Fibroblast of skin of scalp (primary cell): ENCODE results near the gene PIP5KL1.
"Not testable (repeated sequence)": the region's sequence is repeated elsewhere in the genome, so short reads cannot be mapped to it uniquely, and the experiment has no call there.

ENCODE experiments used
- DNase-seq: peaks from one replicate; pipeline ENCODE4 v3.0.0-alpha.2; 2013

The PIP5KL1 gene

GRCh38 chr9:127892831-127893230 lies 37.7 kb downstream of the PIP5KL1 start:
- no peak for DNase-seq

GRCh38 chr9:127890053-127890452 lies 40.5 kb downstream of the PIP5KL1 start:
- DNase-seq, result no peak

- DNase-seq, result no peak
Measured at GRCh38 chr9:127887792-127888191, 42.8 kb downstream of the PIP5KL1 start.

- DNase-seq, result no peak
Measured at GRCh38 chr9:127886401-127886972, 44.1 kb downstream of the PIP5KL1 start.

- no peak for DNase-seq
Measured at GRCh38 chr9:127885508-127886281, 44.9 kb downstream of the PIP5KL1 start.

- no peak for DNase-seq
Measured at GRCh38 chr9:127884976-127885490, 45.5 kb downstream of the PIP5KL1 start.

- DNase-seq, result peak; percentile 50
Measured at GRCh38 chr9:127884427-127884911, 46.1 kb downstream of the PIP5KL1 start.

- no peak for DNase-seq
Measured at GRCh38 chr9:127883959-127884358, 46.6 kb downstream of the PIP5KL1 start.

GRCh38 chr9:127881715-127882114 lies 48.9 kb downstream of the PIP5KL1 start:
- not testable (repeated sequence) for DNase-seq

GRCh38 chr9:127880143-127880542 lies 50.4 kb downstream of the PIP5KL1 start:
- DNase-seq, result no peak

GRCh38 chr9:127878652-127879390 lies 51.8 kb downstream of the PIP5KL1 start:
- DNase-seq, result no peak

GRCh38 chr9:127878001-127878651 lies 52.5 kb downstream of the PIP5KL1 start:
- DNase-seq, result no peak

- DNase-seq, result peak; percentile 65
Measured at GRCh38 chr9:127877566-127877998, 53.0 kb downstream of the PIP5KL1 start, which contains the start of gene AK1. AK1 (minus strand) TSS chr9:127877675; CDS start chr9:127874617, 3,058 bp downstream.

- no peak for DNase-seq
Measured at GRCh38 chr9:127876764-127877562, 53.6 kb downstream of the PIP5KL1 start.

- no peak for DNase-seq
Measured at GRCh38 chr9:127876026-127876763, 54.4 kb downstream of the PIP5KL1 start.

- peak; percentile 65 for DNase-seq
Measured at GRCh38 chr9:127875306-127875966, 55.1 kb downstream of the PIP5KL1 start.

- DNase-seq, result no peak
Measured at GRCh38 chr9:127874301-127875221, 56.0 kb downstream of the PIP5KL1 start.

- DNase-seq, result no peak
Measured at GRCh38 chr9:127873886-127874285, 56.7 kb downstream of the PIP5KL1 start.

GRCh38 chr9:127873223-127873691 lies 57.3 kb downstream of the PIP5KL1 start:
- DNase-seq, result no peak
